Esophagus squamous epithelium (tissue), 5 donors: Measurements from ENCODE around the gene SERPINE2. TPM values are rescaled to one million over a fixed set of nuclear protein-coding genes. Genes with fewer than 3 reads are reported as not detected.

Experiments used
- DNase-seq: peaks from one replicate; lab custom pipeline; 2025; lab: John Stamatoyannopoulos, UW
- H3K27ac ChIP-seq, 4 donors: fragments of 200-600 bp; sonication (generic); one replicate each; pipeline ENCODE4 v1.5.1; 2016 to 2019; ENCODE audit warnings: mild to moderate bottlenecking in 1 of 4
- H3K27me3 ChIP-seq, 4 donors: fragments of 200-600 bp; sonication (generic); 1 replicate in 3 of 4; 2 replicates in 1 of 4; pipeline versions ENCODE4 v1.5.1 to v1.6.0; 2017 to 2021; ENCODE audit warnings: antibody characterized with exemption in 1 of 4
- H3K36me3 ChIP-seq, 3 donors: fragments of 200-600 bp; sonication (generic); one replicate each; pipeline ENCODE4 v1.5.1; 2016 to 2019
- H3K4me1 ChIP-seq, 3 donors: fragments of 200-600 bp; sonication (generic); one replicate each; pipeline ENCODE4 v1.5.1; 2017 to 2019
- H3K4me3 ChIP-seq, 4 donors: fragments of 200-600 bp; sonication (generic); 1 replicate in 3 of 4; 2 replicates in 1 of 4; pipeline ENCODE4 v1.5.1; 2016 to 2019; ENCODE audit warnings: mild to moderate bottlenecking in 2 of 4, moderate library complexity in 1 of 4
- H3K9me3 ChIP-seq, 3 donors: fragments of 200-600 bp; sonication (generic); one replicate each; pipeline ENCODE4 v1.5.1; 2016 to 2019
- POLR2A ChIP-seq, 4 donors: fragments of 450-650 bp; IDR thresholded peaks; one replicate each; pipeline ENCODE4 v1.6.1; 2017; ENCODE audit warnings: antibody characterized with exemption in 4 of 4, mild to moderate bottlenecking in 4 of 4, moderate library complexity in 3 of 4
- WGBS, 2 donors: methylation state at CpG; one replicate each; pipeline ENCODE4 v1.1.5; 2018; 5-methylcytosine and 5-hydroxymethylcytosine counted together
- intact Hi-C: fragments of 100-400 bp; cut with DNase I; formaldehyde crosslinking; loops from one replicate; pipeline ENCODE4 v1.15.0; 2022
- total RNA-seq, 4 donors: library from RNA; depleted of rRNA; stranded (reverse); fragments of >200 nt; gene quantifications; one replicate each; pipeline ENCODE4 v1.1.0, GENCODE V29; 2016
- TF ChIP-seq, protein P1 (sequence below), 6 experiments: fragments of 450-650 bp in 4 of 6; fragments of 200-600 bp in 2 of 6; sonication (generic) in 2 of 6; IDR thresholded peaks; one replicate each; pipeline ENCODE4 v1.5.1; 2016 to 2019; ENCODE audit warnings: antibody characterized with exemption in 6 of 6, mild to moderate bottlenecking in 4 of 6, moderate library complexity in 4 of 6
- donor health status: DM: yes; HTN: yes; CAD: no.

SERPINE2 gene
- total RNA-seq, 4 donors from 2014 or later: 18.3 to 43.8 (median 22.1) TPM

DNA sequence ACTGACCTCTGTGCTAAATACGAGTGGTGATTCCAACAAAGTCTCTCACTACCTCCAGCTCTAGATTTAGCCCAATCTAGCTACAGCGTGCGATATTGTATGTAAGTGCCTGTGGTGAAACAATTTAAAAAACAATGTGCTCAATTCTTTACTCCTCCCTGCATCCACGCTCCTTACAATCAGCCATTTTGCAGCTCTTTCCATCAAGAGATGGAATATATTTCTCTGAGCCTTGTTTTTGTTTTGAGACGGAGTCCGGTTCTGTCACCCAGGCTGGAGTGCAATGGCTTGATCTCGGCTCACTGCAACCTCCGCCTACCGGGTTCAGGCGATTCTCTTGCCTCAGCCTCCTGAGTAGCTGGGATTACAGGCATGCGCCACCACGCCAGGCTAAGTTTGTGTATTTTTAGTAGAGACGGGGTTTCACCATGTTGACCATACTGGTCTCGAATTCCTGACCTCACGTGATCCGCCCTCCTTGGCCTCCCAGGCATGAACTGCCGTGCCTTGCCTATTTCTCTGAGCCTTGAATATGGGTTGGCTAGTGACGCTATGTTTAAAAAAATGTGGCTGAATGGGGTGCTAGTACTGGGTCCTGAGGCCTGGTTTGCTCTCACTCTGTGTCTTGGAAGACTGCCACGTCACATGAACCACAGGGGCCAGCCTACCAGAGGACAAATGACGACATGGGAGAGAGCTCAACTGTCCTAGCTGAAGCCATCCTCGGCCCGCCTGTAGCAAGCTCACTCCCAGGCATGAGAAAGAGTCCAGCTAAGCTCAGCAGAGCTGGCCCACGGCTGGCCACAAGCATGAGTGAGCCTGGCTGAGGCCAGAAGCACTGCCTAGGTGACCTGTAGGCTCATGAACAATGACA, 108.7 kb downstream of the SERPINE2 start:
- 78 to 80% methylated on average over 17 to 19 of the region's 23 CpGs for WGBS, 2 donors
- no peak for DNase-seq
- TF ChIP-seq, protein P1, sequence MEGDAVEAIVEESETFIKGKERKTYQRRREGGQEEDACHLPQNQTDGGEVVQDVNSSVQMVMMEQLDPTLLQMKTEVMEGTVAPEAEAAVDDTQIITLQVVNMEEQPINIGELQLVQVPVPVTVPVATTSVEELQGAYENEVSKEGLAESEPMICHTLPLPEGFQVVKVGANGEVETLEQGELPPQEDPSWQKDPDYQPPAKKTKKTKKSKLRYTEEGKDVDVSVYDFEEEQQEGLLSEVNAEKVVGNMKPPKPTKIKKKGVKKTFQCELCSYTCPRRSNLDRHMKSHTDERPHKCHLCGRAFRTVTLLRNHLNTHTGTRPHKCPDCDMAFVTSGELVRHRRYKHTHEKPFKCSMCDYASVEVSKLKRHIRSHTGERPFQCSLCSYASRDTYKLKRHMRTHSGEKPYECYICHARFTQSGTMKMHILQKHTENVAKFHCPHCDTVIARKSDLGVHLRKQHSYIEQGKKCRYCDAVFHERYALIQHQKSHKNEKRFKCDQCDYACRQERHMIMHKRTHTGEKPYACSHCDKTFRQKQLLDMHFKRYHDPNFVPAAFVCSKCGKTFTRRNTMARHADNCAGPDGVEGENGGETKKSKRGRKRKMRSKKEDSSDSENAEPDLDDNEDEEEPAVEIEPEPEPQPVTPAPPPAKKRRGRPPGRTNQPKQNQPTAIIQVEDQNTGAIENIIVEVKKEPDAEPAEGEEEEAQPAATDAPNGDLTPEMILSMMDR (IDR thresholded peaks at IDR 0.05): no peak
- TF ChIP-seq POLR2A (IDR thresholded peaks at IDR 0.05): no peak
- Histone ChIP-seq H3K27ac (no peak overlapping the region), H3K27me3 (no peaks in the 10 kb centered on the region), H3K4me1 (peaks cover 0 to 47% (median 21%) of the 10 kb centered on the region in 3 donors), H3K9me3 (peaks cover 0 to 4% (median 0%) of the 10 kb centered on the region in 3 donors), H3K4me3 (no peak overlapping the region), H3K36me3 (no peaks in the 10 kb centered on the region)
- intact Hi-C loops: no loop called here

DNA sequence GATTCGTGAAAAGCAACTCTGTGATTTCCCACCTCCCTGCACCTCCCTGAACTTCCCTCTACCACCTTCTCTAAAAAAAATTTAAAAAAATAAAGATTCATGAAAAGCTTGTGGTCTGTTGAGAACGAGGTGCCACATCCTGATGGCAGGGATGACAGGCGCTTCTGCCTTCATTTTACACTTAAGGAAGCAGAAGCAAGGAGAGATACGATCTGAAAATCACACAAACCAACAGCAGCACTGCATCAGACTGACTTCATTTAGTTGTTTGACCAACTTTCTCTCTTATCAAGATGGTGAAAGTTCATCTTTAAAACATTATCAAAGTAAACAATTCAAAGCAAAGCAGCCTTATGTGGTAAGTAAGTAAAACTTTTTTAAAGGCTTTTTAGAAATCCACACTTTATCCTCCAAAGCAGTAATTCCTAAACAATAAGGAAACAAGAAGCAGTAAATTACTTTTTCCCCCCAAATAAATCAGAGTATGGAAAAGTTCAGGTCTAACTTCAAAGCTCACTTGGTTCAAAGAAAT, 109.4 kb downstream of the SERPINE2 start:
- H3K4me1 ChIP-seq: peaks cover 0 to 41% (median 18%) of the 10 kb centered on the region in 3 donors
- intact Hi-C loops: no loop called here
- no peaks in the 10 kb centered on the region for H3K36me3 ChIP-seq
- no peak overlapping the region for H3K4me3 ChIP-seq
- no peak overlapping the region for H3K27ac ChIP-seq
- no peaks in the 10 kb centered on the region for H3K27me3 ChIP-seq
- H3K9me3 ChIP-seq: peaks cover 0 to 4% (median 0%) of the 10 kb centered on the region in 3 donors
- WGBS, 2 donors: 33 to 76% methylated on average over 4 of the region's 4 CpGs
- no peak for DNase-seq
- no peak for TF ChIP-seq POLR2A (IDR thresholded peaks at IDR 0.05)
- TF ChIP-seq, protein P1 (IDR thresholded peaks at IDR 0.05): no peak

DNA sequence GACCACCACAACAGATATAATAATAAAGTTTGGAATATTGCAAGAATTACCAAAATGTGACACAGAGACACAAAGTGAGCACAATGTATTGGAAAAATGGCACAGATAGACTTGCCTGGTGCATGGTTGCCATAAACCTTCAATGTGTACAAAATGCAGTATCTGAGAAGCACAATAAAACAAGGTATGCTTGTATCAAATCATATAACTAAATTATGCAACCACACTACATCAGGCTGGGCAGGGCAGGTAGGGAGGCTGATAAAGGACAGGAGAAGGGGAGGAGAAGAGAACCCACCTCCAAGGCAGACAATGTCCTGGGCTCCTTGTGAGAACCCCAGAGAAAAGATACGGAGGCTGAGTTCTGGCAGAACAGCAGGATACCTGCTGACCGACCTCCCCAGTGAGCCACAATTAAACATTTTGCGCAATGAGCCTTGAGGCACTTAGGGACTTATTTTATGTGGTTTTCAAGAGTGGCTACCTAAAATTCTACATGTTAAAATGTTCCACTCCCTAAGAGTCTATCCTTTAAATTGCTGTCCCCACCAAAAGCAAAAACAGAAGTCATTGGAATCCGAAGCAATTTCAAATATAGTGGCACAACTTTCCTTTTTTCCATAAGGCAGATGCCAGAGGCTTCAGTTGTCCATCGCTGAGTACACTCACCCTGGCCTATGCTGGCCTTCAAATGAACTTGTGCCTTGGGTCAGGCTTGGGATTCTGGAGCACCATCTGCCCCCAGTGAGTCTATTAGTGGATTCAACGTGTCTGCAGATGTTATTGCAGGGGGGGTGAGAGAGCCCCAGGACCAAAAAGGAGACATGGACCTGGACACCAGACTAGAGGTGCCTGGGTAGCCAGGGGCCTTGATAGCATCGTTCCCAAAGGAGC, 110.7 kb downstream of the SERPINE2 start:
- intact Hi-C loops: no loop called here
- no peaks in the 10 kb centered on the region for H3K27me3 ChIP-seq
- no peak overlapping the region for H3K27ac ChIP-seq
- H3K36me3 ChIP-seq: no peaks in the 10 kb centered on the region
- no peak for TF ChIP-seq POLR2A (IDR thresholded peaks at IDR 0.05)
- TF ChIP-seq, protein P1 (IDR thresholded peaks at IDR 0.05): no peak
- 81 to 89% methylated on average over 7 of the region's 7 CpGs for WGBS, 2 donors
- no peak for DNase-seq
- H3K4me3 ChIP-seq: no peak overlapping the region
- peaks cover 0 to 4% (median 0%) of the 10 kb centered on the region in 3 donors for H3K9me3 ChIP-seq
- H3K4me1 ChIP-seq: peaks cover 0 to 31% (median 13%) of the 10 kb centered on the region in 3 donors

DNA sequence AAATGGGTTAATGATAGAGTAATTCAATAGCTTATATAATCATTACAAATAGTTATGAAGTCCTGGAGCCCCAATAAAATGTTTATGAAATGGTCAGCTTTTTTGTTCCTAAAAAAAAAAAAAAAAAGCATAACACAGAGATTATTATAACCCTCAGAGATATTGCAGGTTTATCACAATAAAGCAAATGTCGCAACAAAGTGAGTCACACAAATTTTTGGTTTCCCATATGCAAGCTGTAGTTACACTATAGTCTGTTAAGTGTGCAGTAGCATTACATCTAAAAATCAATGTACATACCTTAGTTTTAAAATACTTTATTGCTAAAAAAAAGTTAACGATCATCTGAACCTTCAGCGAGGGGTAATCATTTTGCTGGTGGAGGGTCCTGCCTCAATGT, 114.0 kb downstream of the SERPINE2 start:
- DNase-seq: no peak
- TF ChIP-seq, protein P1 (IDR thresholded peaks at IDR 0.05): no peak
- no peak for TF ChIP-seq POLR2A (IDR thresholded peaks at IDR 0.05)
- Histone ChIP-seq H3K4me3 (no peak overlapping the region), H3K9me3 (peaks cover 0 to 4% (median 0%) of the 10 kb centered on the region in 3 donors), H3K27me3 (no peaks in the 10 kb centered on the region), H3K36me3 (no peaks in the 10 kb centered on the region), H3K27ac (no peak overlapping the region), H3K4me1 (peaks cover 0 to 23% (median 10%) of the 10 kb centered on the region in 3 donors)
- WGBS, 2 donors: 84 to 91% methylated on average over 3 of the region's 3 CpGs
- intact Hi-C loops: no loop called here

Other genes starting within 250 kb of the SERPINE2 start
- gene AP1S3, start 201.7 kb downstream of the SERPINE2 start, total RNA-seq: 10 to 100 TPM; 11.3 to 27.4 (median 15.6) TPM
- 10 to 100 TPM; 13.8 to 36.4 (median 21.3) TPM for gene WDFY1, start 94.0 kb downstream of the SERPINE2 start, total RNA-seq
- gene MRPL44, start 81.8 kb downstream of the SERPINE2 start, total RNA-seq: 10 to 100 TPM; 18.5 to 35.6 (median 23.5) TPM